ENCODE measurements around the gene MRPL22. TPM values are rescaled to one million over a fixed set of nuclear protein-coding genes. Genes with fewer than 3 reads are reported as not detected.

Gene MRPL22
- 9.1 and 9.8 TPM in 2 replicates for total RNA-seq

DNA sequence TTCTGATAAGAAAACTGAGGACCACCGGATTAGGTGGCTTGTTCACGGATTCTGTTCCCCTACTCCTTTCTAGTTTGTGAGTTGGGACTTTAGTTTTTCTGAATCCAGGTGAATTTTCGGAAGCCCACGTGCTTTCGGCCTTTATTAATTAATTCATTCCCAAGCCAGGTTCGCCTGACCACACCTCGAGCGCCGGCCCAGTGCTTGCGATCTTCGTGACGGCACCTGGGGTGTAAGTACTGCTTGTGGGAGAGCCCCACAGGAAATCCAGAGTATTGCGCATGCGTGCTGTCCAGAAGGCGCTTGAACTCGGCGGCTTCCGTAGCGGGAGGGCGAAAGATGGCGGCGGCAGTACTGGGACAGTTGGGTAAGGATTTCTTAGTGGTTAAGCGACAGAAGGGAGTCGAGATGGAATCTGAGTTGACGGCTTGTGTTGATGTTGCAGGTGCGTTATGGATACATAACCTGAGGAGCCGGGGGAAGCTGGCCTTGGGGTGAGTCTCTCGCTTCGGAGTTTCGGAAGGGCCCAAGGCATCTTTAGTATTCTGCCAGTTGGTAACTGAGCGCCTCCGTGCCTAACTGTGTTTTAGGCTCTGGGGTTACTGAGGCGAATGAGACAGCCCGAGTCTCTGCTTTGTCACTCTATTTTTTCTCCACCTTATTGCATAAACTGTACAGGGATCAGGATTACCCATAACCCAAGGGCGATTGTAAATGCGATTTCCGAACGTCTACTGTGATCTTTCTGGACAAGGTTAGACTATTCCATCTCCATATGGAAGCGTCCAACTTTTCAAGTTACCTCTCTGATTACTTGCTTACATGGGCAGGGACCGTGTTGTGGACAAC is at the start of gene MRPL22:
Gene MRPL22, plus strand, starts transcription at position 302 of the 849 bp plus-strand sequence. Its CDS starts 38 bp downstream, at position 340.

DNA sequence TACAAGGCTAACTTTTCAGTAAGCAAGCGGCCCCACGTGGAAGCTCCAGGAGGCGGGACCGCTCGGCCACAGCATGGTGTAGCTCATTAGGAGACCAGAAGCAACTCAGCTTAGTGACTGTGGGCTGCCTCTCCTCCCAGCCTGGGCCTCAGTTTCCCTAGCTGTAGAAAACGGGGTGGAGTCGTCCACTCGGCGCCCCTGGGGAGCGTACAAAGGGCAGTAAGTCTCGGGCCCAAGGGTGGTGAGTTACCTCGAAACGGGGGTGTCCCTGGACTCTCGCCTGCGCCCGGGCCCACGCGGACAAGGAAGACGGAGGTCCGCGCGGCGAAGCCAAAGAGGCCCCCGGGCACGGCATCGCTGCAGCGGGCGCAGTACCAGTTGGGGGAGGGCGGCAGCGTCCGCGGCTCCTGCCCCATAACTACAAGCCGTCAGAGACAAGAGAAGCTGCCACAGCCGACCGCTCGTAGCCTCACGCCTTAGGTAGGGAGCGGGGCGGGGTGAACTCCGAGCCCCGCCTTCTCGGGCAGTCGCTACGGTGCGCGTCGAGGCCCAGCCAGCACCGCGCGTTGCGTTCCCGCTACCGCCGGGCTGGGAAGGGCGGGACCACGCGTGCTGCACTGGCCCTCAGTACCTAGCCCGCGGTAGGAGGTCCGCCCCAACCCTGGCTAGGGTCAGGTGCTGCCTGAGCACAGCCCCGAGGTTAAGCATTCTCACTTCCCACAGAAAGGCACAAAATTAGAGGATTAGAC is 3.0 kb upstream of the MRPL22 start, which contains the start of gene GEMIN5:
Gene GEMIN5, minus strand, starts transcription at position 494 of the 749 bp plus-strand sequence. Its CDS starts 78 bp downstream, at position 416.

DNA sequence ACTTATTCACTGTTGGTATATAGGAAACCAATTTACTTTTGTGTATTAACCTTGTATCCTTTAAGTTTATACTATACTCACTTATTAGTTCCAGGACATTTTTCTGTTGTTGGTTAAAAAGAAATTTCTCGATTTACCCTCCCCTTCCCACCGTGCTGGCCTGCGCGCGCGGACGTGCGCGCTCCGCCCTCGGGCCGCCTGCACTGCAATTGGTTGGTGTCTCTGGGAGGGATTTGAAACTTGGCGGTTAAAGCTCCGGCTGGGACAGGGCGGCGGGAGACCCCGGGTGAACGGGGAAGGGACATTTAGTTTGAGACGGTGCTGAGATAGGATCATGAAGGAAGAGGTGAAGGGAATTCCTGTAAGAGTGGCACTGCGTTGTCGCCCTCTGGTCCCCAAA is 72.7 kb downstream of the MRPL22 start, which contains the start of gene KIF4B:
Gene KIF4B, plus strand, starts transcription at position 230 of the 400 bp plus-strand sequence. Its CDS starts 105 bp downstream, at position 335.

Other genes with a start within 250 kb of the MRPL22 start
- 71.8 and 91.0 TPM in 2 replicates for gene LARP1, start 185.7 kb upstream of the MRPL22 start, total RNA-seq
- 8.6 and 8.7 TPM in 2 replicates for gene FAXDC2, start 90.5 kb upstream of the MRPL22 start, total RNA-seq
- 40.8 and 42.5 TPM in 2 replicates for gene CNOT8, start 82.4 kb upstream of the MRPL22 start, total RNA-seq
- gene GEMIN5, start 2.9 kb upstream of the MRPL22 start, total RNA-seq, result 11.4 and 13.9 TPM in 2 replicates
- under 0.01 TPM in 1 of 2 replicates, not detected in the other for gene KIF4B, start 72.7 kb downstream of the MRPL22 start, total RNA-seq